H1 (cell line): Measurements from ENCODE around the gene CSNK1G3. TPM values are rescaled to one million over a fixed set of nuclear protein-coding genes. Genes with fewer than 3 reads are reported as not detected.

Experiments used
- CTCF ChIA-PET: fragments of 300-600 bp; sonication (Branson Sonifier 250); formaldehyde crosslinking; loops from one replicate; lab custom pipeline; 2021; ENCODE audit not compliant: partially characterized antibody; lab: Charles Lee
- POLR2A ChIA-PET: fragments of 300-600 bp; sonication (Branson Sonifier 250); formaldehyde crosslinking; loops from one replicate; lab custom pipeline; 2021; ENCODE audit warnings: inconsistent platforms; ENCODE audit not compliant: partially characterized antibody; lab: Charles Lee
- DNase-seq, 2 experiments: peaks; one replicate each; pipeline versions ENCODE4 v3.0.0 to v3.0.0-alpha.2; 2010 to 2022; ENCODE audit warnings: low spot score in 2 of 2, low read depth in 1 of 2, mixed read lengths in 1 of 2
- FAIRE-seq: peaks from 2 replicates; lab custom pipeline; 2011; peaks lifted over from hg19 to GRCh38; lab: Jason Lieb, UNC
- H2AFZ ChIP-seq: 2 replicates; pipeline ENCODE4 v1.8.1; 2012; ENCODE audit warnings: low read length, inconsistent platforms
- H2AK5ac ChIP-seq: 2 replicates; pipeline ENCODE4 v1.6.1; 2013; ENCODE audit warnings: low read depth, low read length
- H2BK120ac ChIP-seq: replicated peaks from 2 replicates; pipeline ENCODE3; 2013; ENCODE audit warnings: low read depth, low read length, inconsistent platforms
- H2BK12ac ChIP-seq: 2 replicates; pipeline ENCODE4 v1.6.1; 2013; ENCODE audit warnings: low read depth, low read length
- H2BK15ac ChIP-seq: 2 replicates; pipeline ENCODE4 v1.6.1; 2013; ENCODE audit warnings: low read length
- H2BK20ac ChIP-seq: 2 replicates; pipeline ENCODE4 v1.6.1; 2013; ENCODE audit warnings: low read length
- H2BK5ac ChIP-seq: 2 replicates; pipeline ENCODE4 v1.6.1; 2013; ENCODE audit warnings: low read depth, low read length
- H3K14ac ChIP-seq: 2 replicates; pipeline ENCODE4 v1.6.1; 2013; ENCODE audit warnings: inconsistent platforms; ENCODE audit not compliant: insufficient read length
- H3K18ac ChIP-seq: 2 replicates; pipeline ENCODE4 v1.6.1; 2013; ENCODE audit warnings: low read length; ENCODE audit errors: extremely low read depth
- H3K23ac ChIP-seq: 2 replicates; pipeline ENCODE4 v1.6.1; 2013; ENCODE audit warnings: inconsistent platforms; ENCODE audit not compliant: insufficient read length
- H3K23me2 ChIP-seq: 2 replicates; pipeline ENCODE4 v1.6.1; 2013; ENCODE audit warnings: low read depth, low read length
- H3K27ac ChIP-seq: 2 replicates; pipeline ENCODE4 v1.6.1; 2011; ENCODE audit warnings: low read depth, low read length, inconsistent platforms
- H3K27me3 ChIP-seq, 4 experiments: replicated peaks in 1 of 4; 1 replicate in 1 of 4; 2 replicates in 3 of 4; pipeline versions ENCODE4 v1.6.1 to v1.8.1; 2011 to 2013; ENCODE audit warnings: low read length in 3 of 4, mild to moderate bottlenecking in 3 of 4, inconsistent platforms in 2 of 4, mixed read lengths in 2 of 4, moderate library complexity in 1 of 4; ENCODE audit not compliant: control insufficient read depth in 3 of 4, insufficient read depth in 3 of 4; ENCODE audit errors: extremely low read depth in 1 of 4
- H3K36me3 ChIP-seq, 4 experiments: 2 replicates each; pipeline versions ENCODE4 v1.6.1 to v1.8.1; 2011 to 2013; ENCODE audit warnings: mild to moderate bottlenecking in 4 of 4, low read length in 3 of 4, moderate library complexity in 2 of 4, control low read depth in 1 of 4, inconsistent platforms in 1 of 4; ENCODE audit not compliant: insufficient read depth in 4 of 4, control insufficient read depth in 2 of 4
- H3K4ac ChIP-seq: replicated peaks from 2 replicates; pipeline ENCODE3; 2013; ENCODE audit warnings: low read length, low read depth, mixed read lengths, inconsistent platforms; ENCODE audit not compliant: insufficient read length
- H3K4me1 ChIP-seq, 4 experiments: replicated peaks in 1 of 4; 1 replicate in 1 of 4; 2 replicates in 3 of 4; pipeline versions ENCODE4 v1.6.1 to v1.8.1; 2011 to 2013; ENCODE audit warnings: low read length in 3 of 4, inconsistent platforms in 2 of 4, mixed read lengths in 1 of 4; ENCODE audit not compliant: insufficient read depth in 4 of 4, control insufficient read depth in 3 of 4
- H3K4me2 ChIP-seq, 2 experiments: 2 replicates each; pipeline versions ENCODE4 v1.6.1 to v1.8.1; 2011 to 2013; ENCODE audit warnings: low read depth in 2 of 2, low read length in 2 of 2, control low read depth in 1 of 2, inconsistent platforms in 1 of 2, mild to moderate bottlenecking in 1 of 2; ENCODE audit not compliant: insufficient read depth in 1 of 2
- H3K4me3 ChIP-seq, 4 experiments: fragments of 200-600, 300-600 bp in 1 of 4; sonication (generic), shearing (Covaris generic), sonication (Bioruptor Twin) in 1 of 4; 2 replicates each; pipeline versions ENCODE4 v1.5.1 to v1.8.1; 2011 to 2016; ENCODE audit warnings: low read length in 4 of 4, low read depth in 3 of 4, control low read depth in 2 of 4, inconsistent platforms in 2 of 4, mild to moderate bottlenecking in 2 of 4, mixed read lengths in 1 of 4, moderate library complexity in 1 of 4; ENCODE audit not compliant: insufficient read depth in 2 of 4; ENCODE audit errors: extremely low read depth in 1 of 4
- H3K56ac ChIP-seq: replicated peaks from 2 replicates; pipeline ENCODE3; 2013; ENCODE audit warnings: low read depth, mild to moderate bottlenecking, mixed read lengths, low read length, inconsistent platforms; ENCODE audit not compliant: insufficient read length
- H3K79me1 ChIP-seq: 2 replicates; pipeline ENCODE4 v1.6.1; 2013; ENCODE audit warnings: low read depth, low read length, control low read depth
- H3K79me2 ChIP-seq, 2 experiments: 2 replicates each; pipeline versions ENCODE4 v1.6.1 to v1.8.1; 2012 to 2013; ENCODE audit warnings: low read length in 2 of 2, mild to moderate bottlenecking in 2 of 2, inconsistent platforms in 1 of 2; ENCODE audit not compliant: insufficient read depth in 2 of 2, control insufficient read depth in 1 of 2
- H3K9ac ChIP-seq, 4 experiments: replicated peaks in 1 of 4; 1 replicate in 1 of 4; 2 replicates in 3 of 4; pipeline versions ENCODE4 v1.6.1 to v1.8.1; 2011 to 2013; ENCODE audit warnings: low read depth in 3 of 4, low read length in 3 of 4, control low read depth in 2 of 4, mild to moderate bottlenecking in 2 of 4, moderate library complexity in 2 of 4, inconsistent platforms in 1 of 4; ENCODE audit errors: extremely low read depth in 1 of 4
- H3K9me3 ChIP-seq, 2 experiments: 2 replicates each; pipeline versions ENCODE4 v1.6.1 to v1.8.1; 2012 to 2013; ENCODE audit warnings: mild to moderate bottlenecking in 2 of 2, moderate library complexity in 2 of 2, control low read depth in 1 of 2, inconsistent platforms in 1 of 2, low read depth in 1 of 2, low read length in 1 of 2, mixed read lengths in 1 of 2; ENCODE audit not compliant: insufficient read depth in 2 of 2
- H4K20me1 ChIP-seq, 2 experiments: replicated peaks in 1 of 2; 2 replicates each; pipeline versions ENCODE3 to v1.8.1; 2011 to 2013; ENCODE audit warnings: inconsistent platforms in 2 of 2, low read length in 2 of 2, mild to moderate bottlenecking in 1 of 2; ENCODE audit not compliant: insufficient read depth in 2 of 2, control insufficient read depth in 1 of 2
- H4K5ac ChIP-seq: 2 replicates; pipeline ENCODE4 v1.6.1; 2013; ENCODE audit warnings: low read length, low read depth, mixed read lengths, inconsistent platforms; ENCODE audit not compliant: insufficient read length
- H4K8ac ChIP-seq: 2 replicates; pipeline ENCODE4 v1.8.0; 2013; ENCODE audit warnings: mild to moderate bottlenecking, moderate library complexity, low read length, inconsistent platforms; ENCODE audit not compliant: insufficient read depth; ENCODE audit errors: extremely low read depth
- H4K91ac ChIP-seq: replicated peaks from 2 replicates; pipeline ENCODE3; 2013; ENCODE audit warnings: low read length, mixed read lengths, inconsistent platforms; ENCODE audit not compliant: insufficient read length
- CHD1 ChIP-seq: IDR thresholded peaks from 2 replicates; pipeline ENCODE4 v1.6.1; 2012; ENCODE audit warnings: low read depth, low read length, improper control_type of control experiment
- CTBP2 ChIP-seq: IDR thresholded peaks from 2 replicates; pipeline ENCODE4 v1.7.0; 2011; ENCODE audit warnings: borderline replicate concordance, mild to moderate bottlenecking, moderate library complexity, mixed read lengths, low read length; ENCODE audit not compliant: insufficient read depth, insufficient read length
- FOSL1 ChIP-seq: IDR thresholded peaks from 2 replicates; pipeline ENCODE4 v1.6.1; 2011; ENCODE audit warnings: mild to moderate bottlenecking, low read depth, low read length, moderate library complexity; ENCODE audit not compliant: insufficient read depth
- KDM1A ChIP-seq: fragments of 200-600, 300-600 bp; sonication (generic); IDR thresholded peaks from 2 replicates; pipeline ENCODE4 v1.7.1; 2016; ENCODE audit warnings: mild to moderate bottlenecking, low read length, borderline replicate concordance
- MAFK ChIP-seq: IDR thresholded peaks from 2 replicates; pipeline ENCODE4 v1.6.1; 2012; ENCODE audit warnings: low read depth, mild to moderate bottlenecking, improper control_type of control experiment, low read length
- PHF8 ChIP-seq: fragments of 200-600 bp; sonication (generic); conservative IDR thresholded peaks from 2 replicates; pipeline ENCODE4 v1.7.1; 2012; ENCODE audit warnings: low read depth, mild to moderate bottlenecking, inconsistent platforms, low read length, moderate library complexity
- POU5F1 ChIP-seq: IDR thresholded peaks from 2 replicates; pipeline ENCODE4 v1.6.1; 2011; ENCODE audit warnings: low read depth, mild to moderate bottlenecking, low read length, moderate library complexity
- TBP ChIP-seq: IDR thresholded peaks from 2 replicates; pipeline ENCODE4 v1.6.1; 2011; ENCODE audit warnings: low read depth, low read length, improper control_type of control experiment
- WGBS, 2 experiments: shearing (Covaris generic) in 1 of 2; methylation state at CpG; one replicate each; pipeline versions ENCODE4 v1.1.6 to v1.1.7; 2013 to 2015; ENCODE audit warnings: low lambda C conversion rate in 2 of 2, mixed read lengths in 2 of 2, inconsistent platforms in 1 of 2, low coverage in 1 of 2, missing lambda C conversion rate in 1 of 2; ENCODE audit not compliant: insufficient replicate concordance in 2 of 2, insufficient coverage in 1 of 2, insufficient read length in 1 of 2; ENCODE audit errors: extremely low coverage in 1 of 2, missing lambda C conversion rate in 1 of 2; 5-methylcytosine and 5-hydroxymethylcytosine counted together
- polyA plus RNA-seq, 7 experiments: library from polyadenylated mRNA; depleted of rRNA in 3 of 7; stranded (reverse) in 5 of 7; unstranded in 2 of 7; fragments of >200 nt in 5 of 7; fragments of 200-250 nt in 2 of 7; gene quantifications; 1 replicate in 5 of 7; 2 replicates in 1 of 7; 4 replicates in 1 of 7; pipeline versions ENCODE4 v1.2.1 to v1.2.3, GENCODE V29; 2011 to 2013; ENCODE audit warnings: missing spikeins in 2 of 7, mixed read lengths in 2 of 7
- total RNA-seq: library from RNA; stranded (reverse); fragmentation: NEBNext Ultra II Directional; extraction: Animal tissue kit (Norgen Biotek cat#: 25700); gene quantifications from 2 replicates; pipeline ENCODE4 v1.2.1, GENCODE V29; 2021

The CSNK1G3 gene
- total and polyA plus RNA-seq, 2 of the 8 experiments (the other 6 are each of a cell fraction or from before 2014, with no cell fraction given), result 10.6 to 58.9 TPM

GRCh38 chr5:123659495-123659894, 147.5 kb downstream of the CSNK1G3 start:
- no peaks in the 10 kb centered on the region for H3K4me1 ChIP-seq
- DNase-seq (no peak), FAIRE-seq (no peak)
- no peak overlapping the region for H2BK12ac ChIP-seq
- H2BK15ac ChIP-seq, result no peak overlapping the region
- no peak overlapping the region for H3K9ac ChIP-seq
- H4K5ac ChIP-seq, result no peak overlapping the region
- H3K9me3 ChIP-seq, result peaks cover 0 to under 1% of the 10 kb centered on the region in 2 experiments; a peak in 2 of 4 replicates
- no peak overlapping the region for H3K23ac ChIP-seq
- no peak overlapping the region for H3K27ac ChIP-seq
- H2BK5ac ChIP-seq, result no peak overlapping the region
- H3K4ac ChIP-seq, result no peak overlapping the region
- no peaks in the 10 kb centered on the region for H4K20me1 ChIP-seq
- WGBS, 2 experiments, result 91% methylated on average over 2 of the region's 2 CpGs; no CpG with 5 or more reads in 1 of the 2 experiments
- H3K23me2 ChIP-seq, result no peaks in the 10 kb centered on the region
- H3K18ac ChIP-seq, result no peak overlapping the region
- H2BK120ac ChIP-seq, result no peak overlapping the region
- POLR2A ChIA-PET, result no interaction called here
- H3K4me3 ChIP-seq, result no peak overlapping the region
- no peak for TF ChIP-seq CTBP2
- no peak for TF ChIP-seq POU5F1
- no peak for TF ChIP-seq KDM1A
- TF ChIP-seq TBP, result no peak
- TF ChIP-seq MAFK, result no peak
- TF ChIP-seq FOSL1, result no peak
- TF ChIP-seq PHF8, result no peak
- no peak for TF ChIP-seq CHD1
- no peaks in the 10 kb centered on the region for H3K36me3 ChIP-seq
- H3K27me3 ChIP-seq, result no peaks in the 10 kb centered on the region
- no peak overlapping the region for H3K56ac ChIP-seq
- no peaks in the 10 kb centered on the region for H3K79me1 ChIP-seq
- no peak overlapping the region for H4K8ac ChIP-seq
- CTCF ChIA-PET, result no interaction called here
- H4K91ac ChIP-seq, result no peak overlapping the region
- no peak overlapping the region for H3K14ac ChIP-seq
- H3K79me2 ChIP-seq, result no peaks in the 10 kb centered on the region
- no peak overlapping the region for H2AK5ac ChIP-seq
- H2AFZ ChIP-seq, result no peak overlapping the region
- no peak overlapping the region for H2BK20ac ChIP-seq
- no peak overlapping the region for H3K4me2 ChIP-seq
